Ishikawa (cell line): ENCODE data around the gene IPCEF1.

ENCODE experiments used
- CREB1 ChIP-seq: IDR thresholded peaks from 2 replicates; pipeline ENCODE4 v1.6.1; 2012; ENCODE audit warnings: low read depth
- EGR1 ChIP-seq: IDR thresholded peaks from 2 replicates; pipeline ENCODE4 v1.6.1; 2012
- EP300 ChIP-seq: IDR thresholded peaks from 2 replicates; pipeline ENCODE4 v1.6.1; 2012; ENCODE audit warnings: borderline replicate concordance
- FOXM1 ChIP-seq: IDR thresholded peaks from 2 replicates; pipeline ENCODE4 v1.6.1; 2012; ENCODE audit warnings: low read depth, borderline replicate concordance
- YY1 ChIP-seq: IDR thresholded peaks from 2 replicates; pipeline ENCODE4 v1.6.1; 2012; ENCODE audit warnings: low read depth

DNA sequence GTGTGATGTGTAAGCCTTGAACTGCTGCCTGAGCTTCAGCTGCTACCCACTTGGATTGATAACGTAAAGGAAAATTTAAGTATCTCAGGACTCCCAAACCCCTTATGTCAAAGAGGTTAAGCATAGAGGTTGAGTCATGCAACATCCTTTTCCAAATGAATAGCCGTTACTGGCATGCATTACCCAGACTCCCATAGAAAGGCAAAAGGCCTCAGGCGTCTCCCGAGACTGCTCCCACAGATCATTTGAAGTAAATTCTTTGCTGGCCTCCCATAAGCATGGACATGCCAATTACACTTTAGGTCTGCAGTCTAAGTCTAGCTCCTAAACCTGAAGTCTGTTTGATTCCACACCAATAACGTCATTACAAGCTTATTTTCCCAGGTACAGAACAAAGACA is 14.7 kb downstream of the IPCEF1 start:
- TF ChIP-seq CREB1 (no peak), YY1 (no peak), EGR1 (no peak), EP300 (no peak), FOXM1 (no peak)
